SK-N-SH (cell line): ENCODE data around the gene CCDC88C.
"Not testable (repeated sequence)": the region's sequence is repeated elsewhere in the genome, so short reads cannot be mapped to it uniquely, and the experiment has no call there.

Source experiments
- CHD2 ChIP-seq: fragments of 150-350 bp; IDR thresholded peaks from 2 replicates; pipeline ENCODE4 v1.6.1; 2018; ENCODE audit warnings: low read length; ENCODE audit not compliant: partially characterized antibody
- CTCF ChIP-seq: fragments of 200-600 bp; sonication (generic); IDR thresholded peaks from 2 replicates; pipeline ENCODE4 v1.6.1; 2017; ENCODE audit warnings: antibody characterized with exemption, mild to moderate bottlenecking, moderate library complexity
- EZH2phosphoT487 ChIP-seq: fragments of 200-600 bp; sonication (generic); IDR thresholded peaks from 2 replicates; pipeline ENCODE4 v1.6.1; 2017; ENCODE audit warnings: low read depth, mixed run types, mild to moderate bottlenecking, antibody characterized with exemption, moderate library complexity, borderline replicate concordance
- FOSL2 ChIP-seq: IDR thresholded peaks from 2 replicates; pipeline ENCODE4 v1.4.0; 2012; ENCODE audit warnings: low read depth, mild to moderate bottlenecking, moderate library complexity, borderline replicate concordance
- NFIC ChIP-seq: IDR thresholded peaks from 2 replicates; pipeline ENCODE4 v1.4.0; 2012; ENCODE audit warnings: borderline replicate concordance
- POLR2AphosphoS5 ChIP-seq: IDR thresholded peaks from 2 replicates; pipeline ENCODE4 v1.6.1; 2012; ENCODE audit warnings: low read depth, low read length
- TF ChIP-seq, protein P1 (sequence below): IDR thresholded peaks from 2 replicates; pipeline ENCODE4 v1.6.1; 2012; ENCODE audit warnings: mild to moderate bottlenecking, low read depth, low read length, moderate library complexity
- TF ChIP-seq, protein P2 (sequence below): fragments of 150-350 bp; IDR thresholded peaks from 2 replicates; pipeline ENCODE4 v1.6.1; 2016; ENCODE audit warnings: mild to moderate bottlenecking, low read depth, low read length

DNA sequence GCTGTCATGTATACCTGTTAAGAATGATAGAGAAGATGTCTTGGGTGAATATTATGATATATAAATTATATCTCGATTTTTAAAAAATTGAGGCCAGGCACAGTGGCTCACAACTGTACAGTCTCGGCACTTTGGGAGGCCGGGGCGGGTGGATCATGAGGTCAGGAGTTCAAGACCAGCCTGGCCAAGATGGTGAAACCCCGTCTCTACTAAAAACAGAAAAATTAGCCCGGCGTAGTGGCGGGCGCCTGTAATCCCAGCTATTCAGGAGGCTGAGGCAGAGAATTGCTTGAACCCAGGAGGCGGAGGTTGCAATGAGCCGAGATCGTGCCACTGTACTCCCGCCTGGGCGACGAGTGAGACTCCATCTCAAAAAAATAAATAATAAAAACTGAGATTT is 151.3 kb downstream of the CCDC88C start:
- not testable (repeated sequence) for TF ChIP-seq FOSL2, CTCF, EZH2phosphoT487, NFIC, CHD2, POLR2AphosphoS5
- TF ChIP-seq, protein P1, sequence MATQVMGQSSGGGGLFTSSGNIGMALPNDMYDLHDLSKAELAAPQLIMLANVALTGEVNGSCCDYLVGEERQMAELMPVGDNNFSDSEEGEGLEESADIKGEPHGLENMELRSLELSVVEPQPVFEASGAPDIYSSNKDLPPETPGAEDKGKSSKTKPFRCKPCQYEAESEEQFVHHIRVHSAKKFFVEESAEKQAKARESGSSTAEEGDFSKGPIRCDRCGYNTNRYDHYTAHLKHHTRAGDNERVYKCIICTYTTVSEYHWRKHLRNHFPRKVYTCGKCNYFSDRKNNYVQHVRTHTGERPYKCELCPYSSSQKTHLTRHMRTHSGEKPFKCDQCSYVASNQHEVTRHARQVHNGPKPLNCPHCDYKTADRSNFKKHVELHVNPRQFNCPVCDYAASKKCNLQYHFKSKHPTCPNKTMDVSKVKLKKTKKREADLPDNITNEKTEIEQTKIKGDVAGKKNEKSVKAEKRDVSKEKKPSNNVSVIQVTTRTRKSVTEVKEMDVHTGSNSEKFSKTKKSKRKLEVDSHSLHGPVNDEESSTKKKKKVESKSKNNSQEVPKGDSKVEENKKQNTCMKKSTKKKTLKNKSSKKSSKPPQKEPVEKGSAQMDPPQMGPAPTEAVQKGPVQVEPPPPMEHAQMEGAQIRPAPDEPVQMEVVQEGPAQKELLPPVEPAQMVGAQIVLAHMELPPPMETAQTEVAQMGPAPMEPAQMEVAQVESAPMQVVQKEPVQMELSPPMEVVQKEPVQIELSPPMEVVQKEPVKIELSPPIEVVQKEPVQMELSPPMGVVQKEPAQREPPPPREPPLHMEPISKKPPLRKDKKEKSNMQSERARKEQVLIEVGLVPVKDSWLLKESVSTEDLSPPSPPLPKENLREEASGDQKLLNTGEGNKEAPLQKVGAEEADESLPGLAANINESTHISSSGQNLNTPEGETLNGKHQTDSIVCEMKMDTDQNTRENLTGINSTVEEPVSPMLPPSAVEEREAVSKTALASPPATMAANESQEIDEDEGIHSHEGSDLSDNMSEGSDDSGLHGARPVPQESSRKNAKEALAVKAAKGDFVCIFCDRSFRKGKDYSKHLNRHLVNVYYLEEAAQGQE, result not testable (repeated sequence)
- TF ChIP-seq, protein P2, sequence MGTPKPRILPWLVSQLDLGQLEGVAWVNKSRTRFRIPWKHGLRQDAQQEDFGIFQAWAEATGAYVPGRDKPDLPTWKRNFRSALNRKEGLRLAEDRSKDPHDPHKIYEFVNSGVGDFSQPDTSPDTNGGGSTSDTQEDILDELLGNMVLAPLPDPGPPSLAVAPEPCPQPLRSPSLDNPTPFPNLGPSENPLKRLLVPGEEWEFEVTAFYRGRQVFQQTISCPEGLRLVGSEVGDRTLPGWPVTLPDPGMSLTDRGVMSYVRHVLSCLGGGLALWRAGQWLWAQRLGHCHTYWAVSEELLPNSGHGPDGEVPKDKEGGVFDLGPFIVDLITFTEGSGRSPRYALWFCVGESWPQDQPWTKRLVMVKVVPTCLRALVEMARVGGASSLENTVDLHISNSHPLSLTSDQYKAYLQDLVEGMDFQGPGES, result not testable (repeated sequence)
